ENCODE data around the gene CDIPT. TPM values are rescaled to one million over a fixed set of nuclear protein-coding genes. Genes with fewer than 3 reads are reported as not detected.
A peak's percentile ranks its signal among the peaks of the same experiment; 100 is the strongest.

CDIPT gene
- polyA plus RNA-seq, 4 donors = 90.2 to 134 (median 109) TPM

DNA sequence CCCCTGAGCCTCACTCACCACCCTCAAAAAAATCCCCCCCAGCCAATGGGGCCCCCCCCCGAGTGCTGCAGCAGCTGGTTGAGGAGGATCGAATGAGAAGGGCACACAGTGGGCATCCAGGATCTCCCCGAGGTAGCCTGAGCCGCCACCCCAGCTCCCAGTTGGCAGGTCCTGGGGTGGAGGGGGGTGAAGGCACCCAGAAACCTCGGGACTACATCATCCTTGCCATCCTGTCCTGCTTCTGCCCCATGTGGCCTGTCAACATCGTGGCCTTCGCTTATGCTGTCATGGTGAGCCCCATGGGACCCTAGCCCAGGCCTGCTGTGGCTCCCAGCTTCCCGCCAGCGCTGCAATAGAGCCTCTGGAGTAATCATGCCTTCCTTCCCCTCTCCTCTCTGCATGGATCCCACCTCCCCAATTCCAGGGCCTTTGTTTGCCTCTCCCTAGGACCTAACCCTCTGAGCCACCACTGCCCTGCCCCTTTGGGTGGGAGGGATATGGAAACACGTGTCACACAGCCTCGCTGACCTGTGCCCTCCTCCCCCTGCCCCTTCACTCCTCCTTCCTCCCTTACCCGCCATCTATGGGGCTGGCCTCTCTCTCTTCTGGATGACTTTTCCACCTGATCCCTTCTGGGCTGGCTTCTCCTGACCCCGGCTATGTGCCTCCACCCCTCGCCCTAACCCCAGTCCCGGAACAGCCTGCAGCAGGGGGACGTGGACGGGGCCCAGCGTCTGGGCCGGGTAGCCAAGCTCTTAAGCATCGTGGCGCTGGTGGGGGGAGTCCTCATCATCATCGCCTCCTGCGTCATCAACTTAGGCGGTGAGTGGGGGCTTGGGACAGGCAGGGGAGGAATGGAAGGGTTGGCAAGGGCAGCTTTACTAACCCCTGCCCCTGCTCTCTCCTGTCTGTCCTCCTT lies 49.1 kb downstream of the CDIPT start:
- no peak for DNase-seq (ENCODE audit: low read depth in 4 of 4, low spot score in 2 of 4)

GRCh38 chr16:29812754-29813643 lies 50.0 kb downstream of the CDIPT start:
- no peak for DNase-seq (ENCODE audit: low read depth in 4 of 4, low spot score in 2 of 4)

DNA sequence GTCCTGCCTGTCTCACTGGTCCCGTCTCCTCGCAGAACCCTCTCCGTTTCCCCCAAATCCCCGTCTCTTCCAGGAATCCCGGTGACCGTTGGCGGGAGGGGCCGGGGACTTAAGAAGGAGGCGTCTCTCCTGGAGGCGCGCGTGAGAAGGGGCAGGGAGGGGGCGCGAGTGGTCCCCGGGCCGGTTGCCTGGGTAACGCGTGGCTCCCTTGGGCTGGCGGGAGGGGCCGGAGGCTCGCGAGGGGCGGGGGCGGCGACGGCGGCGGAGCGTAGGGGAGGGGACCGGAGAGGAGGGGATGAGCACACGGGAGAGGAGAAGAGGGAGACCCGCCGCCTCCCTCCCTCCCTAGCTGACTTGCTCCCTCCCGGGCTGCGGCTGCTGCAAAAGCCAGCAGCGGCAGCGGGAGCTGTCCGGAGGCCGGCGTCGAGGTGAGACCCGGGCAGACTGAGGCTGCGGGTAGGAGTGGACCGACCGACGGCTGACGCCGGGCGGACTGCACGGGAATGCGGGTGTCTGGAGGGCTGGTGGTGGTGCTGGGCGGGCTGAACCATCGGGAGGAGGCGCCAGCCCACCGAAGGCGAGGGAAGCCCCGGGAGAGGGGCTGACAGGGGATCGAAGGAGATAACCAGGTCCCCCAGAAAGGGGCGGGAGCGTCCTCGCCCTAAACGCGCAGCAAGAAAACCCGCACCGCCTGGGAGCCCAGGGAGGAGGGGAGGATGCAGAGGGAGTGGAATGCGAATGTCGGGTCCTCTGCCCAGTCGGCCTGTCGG lies 50.9 kb downstream of the CDIPT start, which contains the start of gene PRRT2:
PRRT2 (plus strand) TSS at position 298 of the 770 bp plus-strand sequence. CDS start 862 bp downstream, outside the sequence.
- DNase-seq (ENCODE audit: low read depth in 4 of 4, low spot score in 2 of 4) = no peak

- peak in 3 of 4 donors; percentile 78 to 94 (median 87) for DNase-seq (ENCODE audit: low read depth in 4 of 4, low spot score in 2 of 4)
Observed at GRCh38 chr16:29811170-29811895, 51.7 kb downstream of the CDIPT start.

DNA sequence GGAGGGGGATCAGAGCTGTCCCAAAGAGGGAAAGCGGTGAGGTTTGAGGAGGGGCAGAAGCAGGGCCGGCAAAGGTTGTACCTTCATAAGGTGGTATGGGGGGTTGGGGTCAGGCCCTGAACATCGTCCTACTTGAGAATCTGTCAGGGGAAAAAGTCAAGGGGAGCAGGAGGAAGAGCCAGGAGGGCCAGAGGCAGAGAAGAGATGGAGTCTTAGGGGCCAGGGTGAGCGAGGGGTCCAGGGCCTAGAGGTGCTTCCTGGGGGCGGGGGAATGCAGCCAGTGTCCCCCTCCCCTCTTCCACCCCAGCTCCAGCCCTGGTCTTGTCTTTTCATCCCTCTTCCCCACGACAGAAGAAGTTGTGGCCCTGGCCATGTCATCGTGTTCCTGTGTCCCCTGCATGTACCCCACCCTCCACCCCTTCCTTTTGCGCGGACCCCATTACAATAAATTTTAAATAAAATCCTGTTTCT lies 52.3 kb downstream of the CDIPT start:
- no peak for DNase-seq (ENCODE audit: low read depth in 4 of 4, low spot score in 2 of 4)

DNA sequence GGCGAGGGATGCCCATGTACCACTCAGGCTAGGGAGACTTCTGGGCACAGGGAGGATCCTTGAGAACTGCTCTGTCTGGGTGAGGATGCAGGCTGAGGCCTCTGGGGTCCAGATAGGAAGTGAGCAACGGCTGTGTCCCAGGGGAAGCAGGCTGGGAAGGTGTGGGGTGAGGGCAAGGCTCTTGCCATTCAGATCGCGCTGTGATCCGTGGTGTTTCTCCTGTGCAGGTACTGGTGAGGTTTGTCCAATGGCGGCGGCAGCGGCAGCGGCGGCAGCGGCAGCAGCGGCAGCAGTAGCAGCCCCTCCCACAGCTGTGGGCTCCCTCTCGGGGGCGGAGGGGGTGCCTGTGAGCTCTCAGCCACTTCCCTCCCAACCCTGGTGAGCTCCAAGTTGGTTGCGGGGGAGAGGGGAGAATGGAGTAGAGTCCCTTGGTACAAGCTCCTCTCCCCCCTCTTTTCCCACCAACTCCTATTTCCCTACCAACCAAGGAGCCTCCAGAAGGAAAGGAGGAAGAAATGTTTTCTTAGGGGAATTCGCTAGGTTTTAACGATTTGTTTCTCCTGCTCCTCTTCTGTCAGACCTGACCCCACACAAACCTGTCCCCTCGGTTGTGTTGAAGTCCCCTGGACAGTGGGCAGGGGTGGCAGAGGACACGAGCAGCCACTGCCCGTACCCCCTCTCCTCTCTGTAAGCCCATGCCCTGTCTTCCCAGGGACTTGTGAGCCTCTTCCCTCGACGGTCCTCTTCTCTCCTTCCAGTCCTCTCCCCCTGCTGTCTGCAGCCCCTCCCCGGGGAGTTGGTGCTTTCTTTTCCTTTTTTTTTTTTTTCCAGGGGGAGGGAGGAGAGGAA lies 53.0 kb downstream of the CDIPT start:
- no peak for DNase-seq (ENCODE audit: low read depth in 4 of 4, low spot score in 2 of 4)

DNA sequence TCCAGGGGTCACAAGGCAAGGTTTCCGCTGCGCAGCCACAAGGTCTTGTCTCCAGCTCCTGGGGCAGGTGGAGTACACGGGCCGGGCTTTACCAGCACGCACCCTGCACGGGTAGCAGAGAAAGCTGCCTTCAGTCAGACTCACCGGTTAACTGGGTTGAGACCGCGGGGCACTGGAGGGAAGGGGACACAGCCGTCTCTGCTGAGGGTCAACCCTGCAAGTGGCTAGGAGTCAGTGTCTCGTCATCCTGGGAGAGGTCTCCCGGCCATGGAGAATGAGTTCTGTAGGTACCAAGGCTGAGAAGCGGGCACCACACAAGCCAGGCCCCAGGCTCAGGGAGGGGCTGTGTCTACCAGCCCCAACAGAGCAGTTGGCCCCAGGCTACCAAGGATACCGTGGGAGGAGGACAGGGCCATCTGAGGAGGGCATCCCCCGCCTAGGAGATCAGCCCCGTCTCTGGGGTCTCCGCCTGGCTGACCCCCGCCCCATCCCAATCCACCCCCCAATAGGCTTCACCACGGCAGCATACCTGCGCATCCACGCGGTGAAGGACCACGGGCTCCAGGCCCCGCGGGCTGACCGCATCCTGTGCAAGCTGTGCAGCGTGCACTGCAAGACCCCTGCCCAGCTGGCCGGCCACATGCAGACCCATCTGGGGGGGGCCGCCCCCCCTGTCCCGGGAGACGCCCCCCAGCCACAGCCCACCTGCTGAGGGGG lies 53.8 kb downstream of the CDIPT start:
- no peak for DNase-seq (ENCODE audit: low read depth in 4 of 4, low spot score in 2 of 4)

Other genes with a start within 250 kb of the CDIPT start
- 1 to 10 TPM; 2.1 to 2.5 (median 2.3) TPM for gene SPN, start 200.0 kb downstream of the CDIPT start, polyA plus RNA-seq (ENCODE audit: insufficient read length in 4 of 4)
- 100 to 1,000 TPM; 126 to 187 (median 178) TPM for gene QPRT, start 184.0 kb downstream of the CDIPT start, polyA plus RNA-seq (ENCODE audit: insufficient read length in 4 of 4)
- gene C16orf54, start 117.2 kb downstream of the CDIPT start, polyA plus RNA-seq (ENCODE audit: insufficient read length in 4 of 4) = under 1 TPM; 0.22 to 0.29 (median 0.25) TPM
- gene ZG16, start 85.0 kb downstream of the CDIPT start, polyA plus RNA-seq (ENCODE audit: insufficient read length in 4 of 4) = under 1 TPM in 2 of 4 donors, not detected in 2; 0.06 to 0.07 TPM
- 10 to 100 TPM; 63.1 to 82.6 (median 74.4) TPM for gene KIF22, start 72.5 kb downstream of the CDIPT start, polyA plus RNA-seq (ENCODE audit: insufficient read length in 4 of 4)
- 100 to 1,000 TPM; 275 to 382 (median 342) TPM for gene MAZ, start 56.7 kb downstream of the CDIPT start, polyA plus RNA-seq (ENCODE audit: insufficient read length in 4 of 4)
- gene PRRT2, start 51.0 kb downstream of the CDIPT start, polyA plus RNA-seq (ENCODE audit: insufficient read length in 4 of 4) = 10 to 100 TPM; 10.0 to 28.8 (median 18.2) TPM
- gene PAGR1, start 47.1 kb downstream of the CDIPT start, polyA plus RNA-seq (ENCODE audit: insufficient read length in 4 of 4) = 10 to 100 TPM; 26.0 to 49.1 (median 42.5) TPM
- 10 to 100 TPM; 20.0 to 24.2 (median 21.9) TPM for gene MVP, start 42.8 kb downstream of the CDIPT start, polyA plus RNA-seq (ENCODE audit: insufficient read length in 4 of 4)
- 10 to 100 TPM; 10.4 to 15.9 (median 13.0) TPM for gene SEZ6L2, start 36.3 kb upstream of the CDIPT start, polyA plus RNA-seq (ENCODE audit: insufficient read length in 4 of 4)
- 1 to 10 TPM in 2 of 4 donors, under 1 TPM in 2; 0.62 to 1.1 (median 0.98) TPM for gene ASPHD1, start 37.3 kb upstream of the CDIPT start, polyA plus RNA-seq (ENCODE audit: insufficient read length in 4 of 4)
- gene KCTD13, start 63.0 kb upstream of the CDIPT start, polyA plus RNA-seq (ENCODE audit: insufficient read length in 4 of 4) = 10 to 100 TPM; 10.5 to 34.1 (median 22.2) TPM
- 100 to 1,000 TPM; 104 to 134 (median 113) TPM for gene TMEM219, start 98.9 kb upstream of the CDIPT start, polyA plus RNA-seq (ENCODE audit: insufficient read length in 4 of 4)
- 10 to 100 TPM; 35.4 to 60.5 (median 52.2) TPM for gene TAOK2, start 110.6 kb upstream of the CDIPT start, polyA plus RNA-seq (ENCODE audit: insufficient read length in 4 of 4)
- gene HIRIP3, start 132.4 kb upstream of the CDIPT start, polyA plus RNA-seq (ENCODE audit: insufficient read length in 4 of 4) = 10 to 100 TPM; 17.3 to 21.9 (median 19.8) TPM
- gene INO80E, start 133.0 kb upstream of the CDIPT start, polyA plus RNA-seq (ENCODE audit: insufficient read length in 4 of 4) = 10 to 100 TPM; 36.3 to 70.3 (median 55.2) TPM
- gene DOC2A, start 147.8 kb upstream of the CDIPT start, polyA plus RNA-seq (ENCODE audit: insufficient read length in 4 of 4) = 1 to 10 TPM; 1.4 to 4.8 (median 3.7) TPM
- gene C16orf92, start 160.0 kb upstream of the CDIPT start, polyA plus RNA-seq (ENCODE audit: insufficient read length in 4 of 4) = not detected
- gene TLCD3B, start 168.0 kb upstream of the CDIPT start, polyA plus RNA-seq (ENCODE audit: insufficient read length in 4 of 4) = 1 to 10 TPM in 3 of 4 donors, under 1 TPM in 1; 0.90 to 1.8 (median 1.3) TPM
- 100 to 1,000 TPM; 469 to 648 (median 516) TPM for gene ALDOA, start 202.5 kb upstream of the CDIPT start, polyA plus RNA-seq (ENCODE audit: insufficient read length in 4 of 4)
- gene PPP4C, start 212.8 kb upstream of the CDIPT start, polyA plus RNA-seq (ENCODE audit: insufficient read length in 4 of 4) = 100 to 1,000 TPM in 3 of 4 donors, 10 to 100 TPM in 1; 84.6 to 114 (median 105) TPM
- 1 to 10 TPM in 3 of 4 donors, under 1 TPM in 1; 0.93 to 2.4 (median 1.7) TPM for gene TBX6, start 228.7 kb upstream of the CDIPT start, polyA plus RNA-seq (ENCODE audit: insufficient read length in 4 of 4)
- 10 to 100 TPM; 44.5 to 78.0 (median 68.7) TPM for gene YPEL3, start 233.0 kb upstream of the CDIPT start, polyA plus RNA-seq (ENCODE audit: insufficient read length in 4 of 4)

Measured in left renal cortex interstitium (tissue), 4 donors.